ENCODE results near the gene GPLD1.
"Not testable (repeated sequence)": the region's sequence is repeated elsewhere in the genome, so short reads cannot be mapped to it uniquely, and the experiment has no call there.

The GPLD1 gene

GRCh38 chr6:24382891-24383494 is 106.4 kb downstream of the GPLD1 start:
- DNase-seq (ENCODE audit: low read depth in 3 of 3), result not testable (repeated sequence)

GRCh38 chr6:24382220-24382540 is 107.2 kb downstream of the GPLD1 start:
- DNase-seq (ENCODE audit: low read depth in 3 of 3), result no peak

- DNase-seq (ENCODE audit: low read depth in 3 of 3), result no peak
Measured at GRCh38 chr6:24381476-24382219, 107.7 kb downstream of the GPLD1 start.

DNA sequence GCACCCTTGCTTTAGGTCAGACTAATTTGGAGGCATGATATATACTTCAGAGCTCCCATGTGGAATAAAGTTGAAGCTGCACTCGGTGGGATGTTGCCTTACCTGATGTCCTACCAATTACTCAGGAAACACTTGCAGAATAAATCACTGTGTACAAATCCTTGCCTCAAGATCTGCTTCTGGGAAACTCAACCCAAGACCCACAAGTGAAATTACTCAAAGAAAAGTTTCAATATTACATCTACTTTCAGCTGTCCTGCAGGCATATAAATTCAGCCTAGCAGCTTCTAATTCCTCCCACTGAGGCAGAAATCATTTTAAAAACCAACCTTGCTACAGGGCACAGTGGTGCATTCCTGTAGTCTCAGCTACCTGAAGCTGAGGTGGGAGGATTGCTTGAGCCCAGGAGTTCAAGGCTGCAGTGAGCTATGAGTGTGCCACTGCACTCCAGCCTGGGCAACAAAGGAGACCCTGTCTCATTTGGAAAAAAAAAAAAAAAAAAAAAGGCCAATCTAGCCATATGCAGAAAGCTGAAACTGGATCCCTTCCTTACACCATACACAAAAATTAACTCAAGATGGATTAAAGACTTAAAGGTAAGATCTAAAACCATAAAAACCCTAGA is 110.8 kb downstream of the GPLD1 start:
- no peak for DNase-seq (ENCODE audit: low read depth in 3 of 3)
